Esophagus muscularis mucosa (tissue), 4 donors: ENCODE measurements around the gene ZNF438.

ENCODE experiments used
- CTCF ChIP-seq, 3 experiments: fragments of 200-600 bp in 2 of 3; fragments of 450-650 bp in 1 of 3; sonication (generic) in 2 of 3; IDR thresholded peaks; one replicate each; pipeline ENCODE4 v1.5.1; 2017 to 2019; ENCODE audit warnings: antibody characterized with exemption in 3 of 3, mild to moderate bottlenecking in 2 of 3, moderate library complexity in 1 of 3
- EP300 ChIP-seq: sonication (generic); formaldehyde crosslinking; IDR thresholded peaks from one replicate; pipeline ENCODE4 v1.6.1; 2017; ENCODE audit warnings: antibody characterized with exemption
- POLR2A ChIP-seq: fragments of 450-650 bp; IDR thresholded peaks from one replicate; pipeline ENCODE4 v1.6.1; 2017; ENCODE audit warnings: antibody characterized with exemption, moderate library complexity, mild to moderate bottlenecking, low read depth
- POLR2AphosphoS5 ChIP-seq, 2 donors: sonication (generic); formaldehyde crosslinking; IDR thresholded peaks; one replicate each; pipeline ENCODE4 v1.6.1; 2017; ENCODE audit warnings: antibody characterized with exemption in 2 of 2

DNA sequence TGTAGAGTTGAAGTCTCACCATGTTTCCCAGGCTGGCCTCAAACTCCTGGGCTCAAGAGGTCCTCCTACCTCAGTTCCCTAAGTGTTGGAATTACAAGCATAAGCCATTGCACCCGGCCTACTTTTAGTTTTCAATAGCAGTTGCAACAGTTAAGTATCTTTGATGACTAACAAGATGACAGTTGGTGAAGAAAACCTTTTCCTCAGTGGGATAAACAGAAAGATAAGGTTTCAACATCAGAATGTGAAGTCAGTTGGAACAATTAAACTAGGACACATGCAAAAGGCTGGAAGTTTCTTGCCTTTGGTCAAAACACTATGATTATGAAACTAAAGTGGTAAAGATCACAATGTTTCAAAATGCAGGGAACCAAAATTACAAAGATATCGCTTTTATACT lies 169.2 kb downstream of the ZNF438 start:
- TF ChIP-seq CTCF (IDR thresholded peaks at IDR 0.05) (no peak), POLR2A (no peak), POLR2AphosphoS5 (IDR thresholded peaks at IDR 0.05) (peak in 1 of 2 donors; percentile 36), EP300 (no peak)
